HL-60 (cell line): ENCODE measurements around the gene CDKN2B-AS1.
A peak's percentile ranks its signal among the peaks of the same experiment; 100 is the strongest.

Experiments used
- DNase-seq, 2 experiments: peaks; one replicate each; pipeline ENCODE4 v3.0.0-alpha.2; 2010 to 2020; ENCODE audit warnings: low read depth in 1 of 2, low spot score in 1 of 2
- H3K27ac ChIP-seq: fragments of 250-450 bp; sonication (Bioruptor Pico); replicated peaks from 2 replicates; pipeline ENCODE4 v1.5.1; 2020; ENCODE audit warnings: mild to moderate bottlenecking, moderate library complexity
- H3K27me3 ChIP-seq: fragments of 250-450 bp; sonication (Bioruptor Pico); 2 replicates; pipeline ENCODE4 v1.5.1; 2021; ENCODE audit warnings: mild to moderate bottlenecking, moderate library complexity; ENCODE audit not compliant: insufficient read depth, poor library complexity, severe bottlenecking
- H3K4me3 ChIP-seq: replicated peaks from 2 replicates; pipeline ENCODE4 v1.5.1; 2011; ENCODE audit warnings: mild to moderate bottlenecking, control low read depth, low read length; ENCODE audit not compliant: insufficient read depth
- GABPA ChIP-seq: IDR thresholded peaks from 2 replicates; pipeline ENCODE4 v1.6.1; 2012; ENCODE audit warnings: low read depth
- POLR2AphosphoS5 ChIP-seq: IDR thresholded peaks from 2 replicates; pipeline ENCODE4 v1.6.1; 2012; ENCODE audit warnings: low read depth
- SPI1 ChIP-seq: IDR thresholded peaks from 2 replicates; pipeline ENCODE4 v1.6.1; 2012; ENCODE audit warnings: low read depth, mild to moderate bottlenecking, borderline replicate concordance
- TF ChIP-seq, protein P1 (sequence below): IDR thresholded peaks from one replicate; pipeline ENCODE4 v1.5.1; 2011; ENCODE audit warnings: low read length, control low read depth, inconsistent platforms; ENCODE audit not compliant: insufficient read depth
- TF ChIP-seq, protein P2 (sequence below): IDR thresholded peaks from 2 replicates; pipeline ENCODE4 v1.6.1; 2012; ENCODE audit warnings: low read depth; ENCODE audit not compliant: insufficient replicate concordance

Gene CDKN2B-AS1

DNA sequence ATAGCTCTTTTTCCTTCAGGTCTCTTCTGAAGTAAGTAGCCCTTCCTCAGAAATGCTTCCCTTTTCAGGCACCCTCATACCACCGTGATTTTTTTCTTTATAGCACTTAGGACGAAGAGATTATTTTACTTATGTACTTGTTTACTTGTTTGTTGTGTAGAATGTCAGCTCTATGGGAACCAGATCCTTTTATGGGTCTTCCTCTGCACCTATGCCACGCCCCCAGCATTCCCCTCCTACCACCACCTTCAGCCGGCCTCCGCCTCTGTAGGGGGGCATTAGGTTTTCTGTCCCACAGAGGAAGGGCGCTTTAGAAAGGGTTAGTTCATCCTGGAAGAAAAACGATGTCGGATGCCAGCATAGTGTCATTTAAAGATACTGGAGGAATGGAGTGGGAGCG, 1.8 kb downstream of the CDKN2B-AS1 start:
- DNase-seq: no peak
- TF ChIP-seq, protein P1, sequence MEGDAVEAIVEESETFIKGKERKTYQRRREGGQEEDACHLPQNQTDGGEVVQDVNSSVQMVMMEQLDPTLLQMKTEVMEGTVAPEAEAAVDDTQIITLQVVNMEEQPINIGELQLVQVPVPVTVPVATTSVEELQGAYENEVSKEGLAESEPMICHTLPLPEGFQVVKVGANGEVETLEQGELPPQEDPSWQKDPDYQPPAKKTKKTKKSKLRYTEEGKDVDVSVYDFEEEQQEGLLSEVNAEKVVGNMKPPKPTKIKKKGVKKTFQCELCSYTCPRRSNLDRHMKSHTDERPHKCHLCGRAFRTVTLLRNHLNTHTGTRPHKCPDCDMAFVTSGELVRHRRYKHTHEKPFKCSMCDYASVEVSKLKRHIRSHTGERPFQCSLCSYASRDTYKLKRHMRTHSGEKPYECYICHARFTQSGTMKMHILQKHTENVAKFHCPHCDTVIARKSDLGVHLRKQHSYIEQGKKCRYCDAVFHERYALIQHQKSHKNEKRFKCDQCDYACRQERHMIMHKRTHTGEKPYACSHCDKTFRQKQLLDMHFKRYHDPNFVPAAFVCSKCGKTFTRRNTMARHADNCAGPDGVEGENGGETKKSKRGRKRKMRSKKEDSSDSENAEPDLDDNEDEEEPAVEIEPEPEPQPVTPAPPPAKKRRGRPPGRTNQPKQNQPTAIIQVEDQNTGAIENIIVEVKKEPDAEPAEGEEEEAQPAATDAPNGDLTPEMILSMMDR: no peak
- TF ChIP-seq SPI1 (no peak), GABPA (no peak), POLR2AphosphoS5 (no peak)
- TF ChIP-seq, protein P2, sequence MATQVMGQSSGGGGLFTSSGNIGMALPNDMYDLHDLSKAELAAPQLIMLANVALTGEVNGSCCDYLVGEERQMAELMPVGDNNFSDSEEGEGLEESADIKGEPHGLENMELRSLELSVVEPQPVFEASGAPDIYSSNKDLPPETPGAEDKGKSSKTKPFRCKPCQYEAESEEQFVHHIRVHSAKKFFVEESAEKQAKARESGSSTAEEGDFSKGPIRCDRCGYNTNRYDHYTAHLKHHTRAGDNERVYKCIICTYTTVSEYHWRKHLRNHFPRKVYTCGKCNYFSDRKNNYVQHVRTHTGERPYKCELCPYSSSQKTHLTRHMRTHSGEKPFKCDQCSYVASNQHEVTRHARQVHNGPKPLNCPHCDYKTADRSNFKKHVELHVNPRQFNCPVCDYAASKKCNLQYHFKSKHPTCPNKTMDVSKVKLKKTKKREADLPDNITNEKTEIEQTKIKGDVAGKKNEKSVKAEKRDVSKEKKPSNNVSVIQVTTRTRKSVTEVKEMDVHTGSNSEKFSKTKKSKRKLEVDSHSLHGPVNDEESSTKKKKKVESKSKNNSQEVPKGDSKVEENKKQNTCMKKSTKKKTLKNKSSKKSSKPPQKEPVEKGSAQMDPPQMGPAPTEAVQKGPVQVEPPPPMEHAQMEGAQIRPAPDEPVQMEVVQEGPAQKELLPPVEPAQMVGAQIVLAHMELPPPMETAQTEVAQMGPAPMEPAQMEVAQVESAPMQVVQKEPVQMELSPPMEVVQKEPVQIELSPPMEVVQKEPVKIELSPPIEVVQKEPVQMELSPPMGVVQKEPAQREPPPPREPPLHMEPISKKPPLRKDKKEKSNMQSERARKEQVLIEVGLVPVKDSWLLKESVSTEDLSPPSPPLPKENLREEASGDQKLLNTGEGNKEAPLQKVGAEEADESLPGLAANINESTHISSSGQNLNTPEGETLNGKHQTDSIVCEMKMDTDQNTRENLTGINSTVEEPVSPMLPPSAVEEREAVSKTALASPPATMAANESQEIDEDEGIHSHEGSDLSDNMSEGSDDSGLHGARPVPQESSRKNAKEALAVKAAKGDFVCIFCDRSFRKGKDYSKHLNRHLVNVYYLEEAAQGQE: no peak
- Histone ChIP-seq H3K27me3 (no peaks in the 10 kb centered on the region), H3K27ac (peak overlapping the region; percentile 98), H3K4me3 (peak overlapping the region; percentile 68)

DNA sequence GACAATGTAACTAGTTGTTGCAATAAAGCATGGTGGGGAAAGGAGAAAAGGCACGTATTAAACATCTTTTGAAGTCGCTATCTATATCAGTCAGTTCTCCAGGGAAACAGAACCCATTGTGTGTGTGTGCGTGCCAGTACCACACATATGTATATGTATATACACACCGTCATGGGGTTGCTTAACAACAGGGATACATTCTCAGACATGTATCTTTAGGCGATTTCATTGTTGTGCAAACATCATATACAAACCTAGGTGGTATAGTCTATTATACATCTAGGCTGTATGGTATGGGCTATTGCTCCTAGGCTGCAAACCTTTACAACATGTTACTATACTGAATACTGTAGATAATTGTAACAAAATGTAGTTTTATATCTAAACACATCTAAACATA, 2.3 kb downstream of the CDKN2B-AS1 start:
- H3K27ac ChIP-seq: peak overlapping the region; percentile 98
- no peak for DNase-seq
- H3K4me3 ChIP-seq: peak overlapping the region; percentile 68; the same call in 1 of the 2 replicates
- no peaks in the 10 kb centered on the region for H3K27me3 ChIP-seq
- TF ChIP-seq, protein P2: no peak
- TF ChIP-seq POLR2AphosphoS5: no peak
- TF ChIP-seq SPI1: no peak
- TF ChIP-seq, protein P1: no peak
- TF ChIP-seq GABPA: no peak

DNA sequence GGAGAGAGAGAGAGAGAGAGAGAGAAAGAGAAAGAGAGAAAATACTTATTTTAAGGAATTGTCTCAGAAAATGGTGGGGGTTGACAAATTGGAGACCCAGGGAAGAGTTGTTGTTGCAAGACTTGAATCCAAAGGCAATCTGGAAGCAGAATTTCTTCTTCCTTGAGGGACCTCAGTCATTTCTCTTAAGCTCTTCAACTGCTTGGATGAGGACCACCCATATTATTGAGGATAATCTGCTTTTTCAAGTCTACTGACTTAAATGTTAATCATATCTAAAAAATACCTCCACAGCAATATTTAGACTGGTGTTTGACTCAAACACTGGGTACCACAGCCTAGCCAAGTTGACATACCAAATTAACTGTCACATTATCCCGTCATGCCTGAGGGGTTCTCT, 2.9 kb downstream of the CDKN2B-AS1 start:
- H3K27ac ChIP-seq: no peak overlapping the region
- H3K4me3 ChIP-seq: no peak overlapping the region
- no peak for DNase-seq
- TF ChIP-seq GABPA (no peak), SPI1 (no peak), POLR2AphosphoS5 (no peak)
- TF ChIP-seq, protein P1: no peak
- TF ChIP-seq, protein P2: no peak
- no peaks in the 10 kb centered on the region for H3K27me3 ChIP-seq
